Lung microvascular endothelial cell (primary cell): ENCODE measurements around the gene DCTN4. TPM values are rescaled to one million over a fixed set of nuclear protein-coding genes. Genes with fewer than 3 reads are reported as not detected.
"Not testable (repeated sequence)": the region's sequence is repeated elsewhere in the genome, so short reads cannot be mapped to it uniquely, and the experiment has no call there.

ENCODE experiments used
- DNase-seq, 2 donors: peaks; one replicate each; pipeline versions ENCODE4 v3.0.0 to v3.0.0-alpha.2; 2010; ENCODE audit warnings: low read depth in 2 of 2
- total RNA-seq: library from RNA; depleted of rRNA; stranded (reverse); fragments of >200 nt; gene quantifications from 2 replicates; pipeline ENCODE4 v1.2.1, GENCODE V29; 2014

Gene DCTN4
- total RNA-seq, 1 donor from 2014 or later, result 23.6 TPM

- peak; percentile 51 to 71 for DNase-seq
Measured at GRCh38 chr5:150778517-150779396, 19.9 kb upstream of the DCTN4 start, which contains the start of gene SMIM3. SMIM3 (plus strand) TSS chr5:150778757; CDS start chr5:150795441, 16,684 bp downstream.

DNA sequence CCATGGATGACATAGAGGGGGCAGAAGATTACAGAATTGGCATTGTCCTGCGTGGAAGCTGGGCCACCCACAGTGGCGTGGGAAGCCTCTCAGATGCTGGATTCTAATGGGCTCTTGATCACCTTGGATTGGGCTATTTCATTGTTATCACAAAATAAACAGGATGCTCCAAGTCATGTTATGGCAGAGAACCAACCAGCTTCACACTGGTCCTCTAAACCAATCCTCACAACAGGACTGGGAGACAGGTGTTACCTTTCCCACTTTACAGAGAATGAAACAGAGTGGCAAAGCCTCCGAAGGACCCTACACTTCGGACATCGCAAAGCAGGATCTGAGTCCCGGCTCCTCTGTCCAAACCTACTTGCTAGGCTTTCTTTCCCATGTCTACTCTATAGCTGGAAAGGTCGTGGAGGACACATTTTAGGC lies 19.3 kb upstream of the DCTN4 start:
- peak; percentile 72 to 77 for DNase-seq

DNA sequence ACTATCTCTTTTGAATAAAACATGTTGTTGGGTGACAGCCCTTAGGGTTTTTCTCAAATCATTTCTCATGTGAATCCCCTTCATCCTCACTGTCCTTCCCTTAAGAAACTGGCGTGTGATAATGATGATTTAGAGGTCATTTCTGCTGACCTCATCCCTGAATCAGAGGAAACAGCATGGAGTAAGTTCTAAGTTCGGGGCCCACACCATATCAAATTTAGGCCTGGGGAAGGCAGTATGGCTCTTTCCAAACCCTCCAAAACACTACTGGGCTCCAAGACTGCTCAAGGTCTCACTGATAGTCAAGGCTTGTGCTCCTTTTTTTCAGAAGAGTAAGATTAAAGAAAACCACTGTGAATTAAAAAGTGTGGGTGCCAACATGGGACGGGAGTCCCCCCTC lies 18.9 kb upstream of the DCTN4 start:
- DNase-seq, result peak in 1 of 2 donors; percentile 27

GRCh38 chr5:150774145-150774544 lies 15.3 kb upstream of the DCTN4 start:
- peak in 1 of 2 donors; percentile 80 for DNase-seq

- no peak for DNase-seq
Measured at GRCh38 chr5:150771034-150771795, 12.4 kb upstream of the DCTN4 start.

GRCh38 chr5:150766251-150766650 lies 7.4 kb upstream of the DCTN4 start:
- no peak for DNase-seq

DNA sequence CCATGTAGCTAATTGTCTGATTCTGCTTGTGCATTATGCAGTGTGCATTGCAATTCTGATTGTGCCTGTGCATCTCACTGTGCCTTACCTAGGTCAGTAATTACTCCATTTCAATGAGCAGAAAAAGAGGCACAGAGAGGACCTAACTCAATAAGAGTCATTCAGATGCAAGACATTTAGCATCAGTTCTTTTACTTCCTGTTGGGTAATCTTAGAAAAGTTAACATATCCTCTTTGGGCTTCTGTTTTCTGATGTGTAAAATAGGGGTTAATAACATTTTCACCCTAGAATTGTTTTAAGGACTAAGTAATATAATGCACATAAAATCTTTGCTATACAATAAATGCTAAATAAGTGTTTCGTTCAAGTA lies 7.0 kb upstream of the DCTN4 start:
- no peak for DNase-seq

DNA sequence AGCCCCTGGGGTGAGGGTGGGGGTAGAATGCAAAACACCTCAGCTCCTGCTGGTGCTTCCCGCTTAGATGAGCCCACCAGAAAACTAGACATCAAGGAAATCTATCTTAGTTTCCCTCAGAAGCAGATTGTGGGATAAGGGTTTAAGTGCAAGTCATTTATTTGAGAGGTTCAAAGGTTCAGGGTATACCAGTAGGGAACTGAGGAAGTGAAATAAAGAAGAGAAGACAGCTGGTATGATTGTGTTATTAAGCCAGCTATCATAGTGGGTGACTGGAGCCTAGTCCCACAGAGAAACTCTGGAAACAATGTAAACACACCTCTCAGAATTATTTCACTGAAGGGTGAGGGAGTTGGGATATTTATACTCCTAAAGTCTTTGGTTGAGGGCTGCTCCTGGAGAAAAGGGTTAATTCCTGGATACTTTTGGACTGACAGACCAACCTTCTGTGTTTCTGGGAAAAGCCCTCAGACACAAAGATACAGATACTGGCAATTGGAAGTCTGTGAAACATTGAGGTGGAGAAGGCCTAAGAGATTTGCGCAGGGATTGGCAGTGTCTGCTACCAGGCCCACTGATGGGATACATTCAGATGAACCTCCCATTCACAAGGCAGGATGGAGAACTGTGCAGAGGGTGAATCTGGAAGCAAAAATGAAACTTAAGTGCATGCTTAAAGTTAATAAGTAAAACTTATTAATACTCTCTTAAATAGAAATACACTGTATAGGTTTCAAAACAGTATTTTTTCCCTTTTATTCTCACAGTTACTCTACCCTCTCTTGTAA lies 6.4 kb upstream of the DCTN4 start:
- no peak for DNase-seq

DNA sequence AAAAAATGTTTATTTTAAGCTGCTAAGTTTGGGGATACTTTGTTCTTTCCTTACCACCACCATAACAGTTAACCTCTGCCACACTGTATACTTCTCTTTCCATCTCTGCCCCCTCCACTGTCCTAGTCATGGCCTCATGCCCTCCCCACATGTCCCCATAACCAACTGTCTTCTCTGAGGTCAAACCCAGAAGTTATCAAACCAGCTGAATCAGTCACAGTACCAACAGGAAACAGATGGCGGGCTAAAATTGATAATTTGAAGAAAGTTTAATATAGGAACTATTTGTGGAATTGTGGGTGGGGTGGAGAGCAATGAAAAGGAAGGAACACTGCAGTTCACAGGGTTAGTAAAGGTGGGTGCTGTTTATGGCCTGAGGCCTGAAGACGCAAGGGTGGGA lies 5.7 kb upstream of the DCTN4 start:
- no peak for DNase-seq

DNA sequence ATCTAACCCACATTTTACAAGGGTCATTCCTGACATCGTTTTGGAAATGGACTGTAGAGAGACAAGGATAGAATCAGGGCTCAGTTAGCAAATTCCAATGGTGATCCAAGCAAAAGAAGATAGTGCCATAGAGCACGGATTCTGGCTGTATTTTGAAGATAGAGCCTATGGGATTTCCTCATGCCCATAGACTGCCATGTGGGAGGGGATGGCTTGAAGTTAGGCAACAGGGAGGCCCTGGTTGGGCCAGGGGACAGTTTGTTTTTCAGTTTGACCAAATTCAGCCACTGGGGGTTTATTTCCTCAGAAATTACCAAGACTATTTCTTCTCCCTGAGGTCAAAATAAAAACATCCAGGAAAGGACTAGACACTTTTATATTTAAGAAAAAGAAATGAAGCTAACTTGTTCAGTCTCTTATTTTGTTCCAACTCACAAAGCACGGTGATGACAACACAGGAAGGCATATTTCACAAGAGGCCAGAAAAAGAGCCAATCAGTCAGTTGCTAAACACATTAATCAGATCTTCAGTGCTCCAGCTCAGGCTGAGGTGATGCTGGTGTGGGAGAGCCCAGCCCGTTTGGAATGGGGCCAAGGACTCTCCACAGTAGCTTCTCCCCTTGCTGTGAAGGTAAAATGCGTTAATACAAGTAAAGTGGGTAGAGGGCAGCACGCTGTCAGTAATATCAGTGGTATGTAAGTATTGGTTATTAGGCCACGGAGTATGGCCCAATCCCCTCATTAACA lies 4.4 kb upstream of the DCTN4 start:
- peak; percentile 78 to 96 for DNase-seq

DNA sequence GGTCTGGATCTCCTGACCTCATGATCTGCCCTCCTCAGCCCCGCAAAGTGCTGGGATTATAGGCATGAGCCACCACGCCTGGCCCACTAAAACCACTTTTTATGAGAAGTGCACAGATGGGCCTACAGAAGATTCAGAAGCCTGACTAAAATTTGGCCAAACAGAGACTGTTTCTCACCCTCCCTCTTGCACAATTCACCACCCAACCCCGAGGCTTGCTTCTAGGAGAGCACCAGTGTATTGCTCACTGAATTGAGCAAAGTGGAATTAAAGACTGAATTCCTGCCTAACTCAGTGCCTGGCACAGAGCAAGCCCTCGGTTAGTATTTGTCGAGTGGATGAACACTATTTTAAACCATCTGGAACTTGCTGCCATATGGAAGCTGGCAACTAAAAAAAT lies 3.4 kb upstream of the DCTN4 start:
- DNase-seq, result no peak

DNA sequence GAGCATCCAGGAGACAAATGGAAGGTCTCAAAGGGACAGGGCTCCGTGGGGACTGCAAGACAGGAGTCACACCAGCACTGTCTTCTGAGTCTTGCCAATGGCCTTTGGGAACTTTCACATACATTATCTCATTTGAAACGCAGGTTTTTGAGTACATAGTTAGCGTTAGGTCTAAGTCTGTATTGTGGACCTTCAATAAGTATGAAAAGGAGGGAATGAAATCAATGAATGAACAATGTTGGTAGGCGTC lies 442 bp upstream of the DCTN4 start:
- no peak for DNase-seq

DNA sequence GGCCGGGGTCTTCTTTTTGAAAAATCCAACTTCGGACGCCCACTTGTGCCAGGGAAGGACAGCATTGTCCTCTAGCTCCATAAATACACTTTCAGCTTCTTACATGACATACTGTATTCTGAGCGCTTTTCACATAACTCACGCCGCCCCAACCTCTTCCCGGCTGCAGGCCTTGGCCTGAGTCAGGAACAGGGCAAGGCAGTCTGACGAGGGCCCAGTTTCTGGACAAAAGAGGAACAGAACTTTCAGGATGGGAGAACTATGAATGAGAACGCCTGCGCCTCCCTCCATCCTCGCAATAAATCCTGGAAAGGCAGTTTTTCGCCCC lies 650 bp downstream of the DCTN4 start:
- no peak for DNase-seq

DNA sequence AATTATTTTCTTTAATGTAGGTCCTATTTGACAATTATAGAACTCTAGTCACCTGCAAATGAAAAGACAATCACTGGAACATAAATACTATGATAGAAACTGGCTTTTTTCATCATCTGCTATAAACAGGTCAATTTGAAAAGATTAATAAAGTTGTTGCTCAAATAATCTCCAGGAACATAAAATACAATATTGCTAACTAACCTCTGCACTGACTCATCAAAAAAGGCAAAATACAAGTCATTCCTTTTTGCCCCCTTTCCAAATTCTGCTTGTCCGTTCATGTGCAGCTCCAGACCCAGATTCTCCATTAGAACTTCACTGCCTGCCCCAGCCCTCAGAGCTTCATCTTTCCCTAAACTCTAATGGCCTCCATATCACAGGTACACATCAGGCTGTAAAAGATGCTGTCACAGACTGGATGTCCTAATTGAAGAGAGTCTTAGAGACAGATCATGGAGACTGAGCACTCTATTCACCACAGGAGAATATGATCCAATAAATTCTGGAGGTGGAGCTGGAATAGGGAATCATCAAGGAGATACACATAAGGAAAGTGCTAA lies 1.6 kb downstream of the DCTN4 start:
- DNase-seq, result no peak

DNA sequence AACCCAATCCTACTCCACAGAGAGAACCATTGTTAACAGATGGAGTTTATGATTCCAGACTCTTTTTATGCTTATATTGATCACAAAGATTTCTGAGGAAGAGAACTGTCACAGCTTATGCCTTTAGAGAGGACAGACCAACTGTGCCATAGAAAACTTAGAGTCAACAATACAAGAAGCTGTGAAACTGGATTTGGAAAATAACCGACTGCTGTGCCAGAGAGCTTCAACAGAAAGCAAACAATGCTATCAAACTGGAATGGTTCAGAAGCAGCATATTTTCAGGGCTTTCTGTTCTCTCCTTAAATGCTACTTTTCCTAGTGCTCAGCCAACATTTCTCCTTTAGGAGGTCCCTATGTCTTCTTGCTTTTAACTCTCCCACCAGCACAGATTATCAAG lies 5.0 kb downstream of the DCTN4 start:
- DNase-seq, result no peak

DNA sequence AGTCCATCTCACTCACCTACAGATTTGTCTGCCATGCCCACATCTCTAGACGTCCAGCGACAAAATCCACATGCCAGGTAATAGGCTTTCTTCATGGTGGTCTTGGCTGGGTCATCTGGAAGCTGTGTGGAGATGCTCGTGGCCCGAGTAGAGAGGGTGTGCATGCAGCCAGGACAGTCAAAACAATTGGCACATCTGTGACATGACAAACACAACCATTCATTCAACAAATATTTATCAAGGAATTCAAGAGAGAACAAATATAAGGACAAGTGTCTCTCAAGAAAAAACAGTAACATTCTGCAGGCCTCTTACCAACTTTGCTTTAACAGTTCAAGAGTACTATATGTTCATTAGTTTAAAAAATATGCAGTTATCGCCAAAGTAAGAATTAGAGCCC lies 5.4 kb downstream of the DCTN4 start:
- DNase-seq, result no peak

DNA sequence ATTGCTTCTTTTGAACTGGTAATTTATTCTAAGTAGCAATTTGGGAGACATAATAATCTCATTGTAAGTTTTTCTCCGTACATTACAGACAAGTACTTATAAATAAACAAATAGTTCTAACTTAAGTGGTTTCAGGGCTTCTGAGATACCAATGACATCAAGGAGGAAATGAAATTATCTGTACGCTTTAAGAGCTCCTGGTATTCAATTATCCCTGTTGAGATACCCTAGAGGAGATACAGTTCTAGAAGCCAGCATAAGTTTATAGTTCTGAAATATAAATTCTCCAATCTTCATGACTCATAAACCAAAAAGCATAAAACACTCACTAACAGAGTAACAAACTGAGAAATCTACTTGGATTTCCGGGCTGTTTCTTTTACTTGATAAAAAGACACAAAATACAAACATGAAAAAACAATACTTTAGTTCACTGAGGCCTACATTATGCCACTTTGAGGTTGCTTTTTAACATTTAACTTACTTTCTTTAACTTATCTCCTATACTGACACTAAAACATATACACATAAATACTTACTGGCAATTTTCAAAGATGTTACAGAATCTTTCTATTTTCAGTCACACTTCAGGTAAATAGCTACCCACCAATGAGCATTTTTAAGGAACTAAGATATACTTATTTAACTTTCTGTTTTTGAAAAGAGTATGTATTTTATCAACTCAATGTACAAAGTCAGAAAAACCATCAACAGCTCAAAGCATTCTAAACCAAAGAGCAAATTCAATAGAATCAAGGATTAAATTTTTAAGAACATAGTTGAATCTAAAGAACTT lies 7.5 kb downstream of the DCTN4 start:
- no peak for DNase-seq

DNA sequence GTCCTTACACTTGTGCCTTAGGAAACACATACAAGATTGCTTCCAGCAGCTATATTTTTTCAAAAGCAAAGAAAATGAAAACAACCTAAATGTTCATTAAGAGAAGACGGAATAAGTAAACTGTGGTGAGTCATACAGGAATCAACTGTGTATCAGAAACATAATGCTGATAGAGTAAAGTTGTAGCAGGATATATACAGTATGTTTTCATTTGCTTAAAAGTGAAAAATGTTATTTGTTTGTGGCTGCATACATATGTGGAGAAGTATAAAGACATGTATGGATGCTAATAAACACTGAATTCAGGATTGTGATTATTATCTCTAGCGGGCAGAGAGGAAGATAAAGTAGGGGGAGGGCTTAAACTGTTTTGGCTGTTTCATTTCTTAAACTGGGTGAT lies 8.3 kb downstream of the DCTN4 start:
- DNase-seq, result no peak

- not testable (repeated sequence) for DNase-seq
Measured at GRCh38 chr5:150743142-150743488, 15.7 kb downstream of the DCTN4 start.

DNA sequence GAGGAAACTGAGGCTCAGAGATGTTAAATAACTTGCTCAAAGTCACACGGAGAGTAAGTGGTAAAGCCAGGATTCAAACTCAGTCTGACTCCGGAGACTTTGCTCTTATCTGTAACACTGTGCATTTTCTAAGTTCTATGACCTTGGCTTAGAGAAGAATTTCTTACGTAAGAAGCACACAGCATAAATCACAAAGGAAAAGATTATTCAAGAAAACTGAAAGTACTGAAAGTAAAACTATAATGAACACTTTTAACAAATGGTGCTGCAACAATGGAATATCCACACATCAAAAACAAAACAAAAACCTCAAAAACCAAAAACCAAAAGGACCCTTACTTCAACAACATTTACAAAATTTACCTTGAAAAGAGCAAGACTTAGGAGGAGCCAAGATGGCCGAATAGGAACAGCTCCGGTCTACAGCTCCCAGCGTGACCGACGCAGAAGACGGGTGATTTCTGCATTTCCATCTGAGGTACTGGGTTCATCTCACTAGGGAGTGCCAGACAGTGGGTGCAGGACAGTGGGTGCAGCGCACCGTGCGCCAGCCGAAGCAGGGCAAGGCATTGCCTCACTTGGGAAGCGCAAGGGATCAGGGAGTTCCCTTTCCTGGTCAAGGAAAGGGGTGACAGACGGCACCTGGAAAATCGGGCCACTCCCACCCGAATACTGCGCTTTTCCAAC lies 16.2 kb downstream of the DCTN4 start:
- not testable (repeated sequence) for DNase-seq
